GM21723 (cell line): ENCODE measurements around the gene CUX1.
"Not testable (repeated sequence)": the region's sequence is repeated elsewhere in the genome, so short reads cannot be mapped to it uniquely, and the experiment has no call there.

Experiments used
- ATAC-seq: cut with Tn5 transposase; IDR thresholded peaks from one replicate; pipeline ENCODE4 v1.9.1; 2021; ENCODE audit warnings: mild to moderate bottlenecking, moderate library complexity; ENCODE audit not compliant: unreplicated experiment

The CUX1 gene

GRCh38 chr7:101912716-101913110 lies 95.3 kb downstream of the CUX1 start:
- no peak for ATAC-seq

- ATAC-seq = no peak
These were observed 95.9 kb downstream of the CUX1 start for GRCh38 chr7:101913247-101913721.

- no peak for ATAC-seq
These were observed 96.4 kb downstream of the CUX1 start for GRCh38 chr7:101913851-101914250.

GRCh38 chr7:101915000-101915399 lies 97.6 kb downstream of the CUX1 start:
- ATAC-seq = no peak

GRCh38 chr7:101916041-101916800 lies 98.8 kb downstream of the CUX1 start:
- ATAC-seq = no peak

GRCh38 chr7:101916876-101917275 lies 99.5 kb downstream of the CUX1 start:
- no peak for ATAC-seq

- no peak for ATAC-seq
These were observed 100.1 kb downstream of the CUX1 start for GRCh38 chr7:101917566-101917965.

GRCh38 chr7:101918426-101918825 lies 101.0 kb downstream of the CUX1 start:
- ATAC-seq = no peak

- ATAC-seq = no peak
These were observed 102.1 kb downstream of the CUX1 start for GRCh38 chr7:101919363-101920115.

GRCh38 chr7:101921061-101921460 lies 103.6 kb downstream of the CUX1 start:
- no peak for ATAC-seq

- ATAC-seq = not testable (repeated sequence)
These were observed 104.4 kb downstream of the CUX1 start for GRCh38 chr7:101921546-101922489.

GRCh38 chr7:101922631-101923601 lies 105.5 kb downstream of the CUX1 start:
- ATAC-seq = no peak

GRCh38 chr7:101923602-101923985 lies 106.2 kb downstream of the CUX1 start:
- no peak for ATAC-seq

GRCh38 chr7:101924171-101924570 lies 106.7 kb downstream of the CUX1 start:
- ATAC-seq = no peak

- no peak for ATAC-seq
These were observed 108.8 kb downstream of the CUX1 start for GRCh38 chr7:101926265-101926664.

GRCh38 chr7:101927389-101927788 lies 110.0 kb downstream of the CUX1 start:
- ATAC-seq = no peak

GRCh38 chr7:101927802-101928201 lies 110.4 kb downstream of the CUX1 start:
- no peak for ATAC-seq

- no peak for ATAC-seq
These were observed 111.8 kb downstream of the CUX1 start for GRCh38 chr7:101929256-101929655.

- ATAC-seq = not testable (repeated sequence)
These were observed 112.5 kb downstream of the CUX1 start for GRCh38 chr7:101929911-101930310.

GRCh38 chr7:101932083-101932482 lies 114.7 kb downstream of the CUX1 start:
- no peak for ATAC-seq
